ENCODE results near the gene MRPS18B. TPM values are rescaled to one million over a fixed set of nuclear protein-coding genes. Genes with fewer than 3 reads are reported as not detected.

The MRPS18B gene
- total RNA-seq, 4 donors from 2014 or later = 48.1 to 85.7 (median 62.4) TPM

DNA sequence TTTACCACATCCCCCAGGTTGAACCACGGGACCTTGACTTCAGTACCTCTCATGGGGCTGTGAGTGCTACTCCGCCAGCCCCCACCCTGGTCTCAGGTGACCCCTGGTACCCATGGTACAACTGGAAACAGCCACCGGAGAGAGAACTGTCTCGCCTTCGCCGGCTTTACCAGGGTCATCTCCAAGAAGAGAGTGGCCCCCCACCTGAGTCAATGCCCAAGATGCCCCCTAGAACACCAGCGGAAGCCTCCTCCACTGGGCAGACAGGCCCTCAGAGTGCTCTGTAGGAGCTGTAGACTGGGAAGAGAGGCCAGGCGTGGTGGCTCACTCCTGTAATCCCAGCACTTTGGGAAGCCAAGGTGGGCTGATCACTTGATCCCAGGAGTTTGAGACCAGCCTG lies 7.9 kb downstream of the MRPS18B start:
- whole genome bisulfite sequencing = 99% methylated on average over 7 of the region's 8 CpGs
- Histone ChIP-seq H3K27me3 (no peaks in the 10 kb centered on the region), H3K4me1 (peaks cover 19% of the 10 kb centered on the region), H3K27ac (no peak overlapping the region), H3K9me3 (no peaks in the 10 kb centered on the region), H3K4me3 (no peak overlapping the region), H3K36me3 (peaks cover 77% of the 10 kb centered on the region)
- no peak for DNase-seq (ENCODE audit: low spot score in 2 of 2)
- TF ChIP-seq CTCF (IDR thresholded peaks at IDR 0.05) (no peak), POLR2AphosphoS5 (IDR thresholded peaks at IDR 0.05) (no peak), POLR2A (IDR thresholded peaks at IDR 0.05) (no peak), EP300 (IDR thresholded peaks at IDR 0.05) (no peak)

- Histone ChIP-seq H3K36me3 (peaks cover 65% of the 10 kb centered on the region), H3K4me3 (peak within 1 kb of the TSS; percentile 66), H3K27ac (peak within 1 kb of the TSS; percentile 92), H3K27me3 (no peaks in the 10 kb centered on the region), H3K4me1 (peaks cover 19% of the 10 kb centered on the region), H3K9me3 (no peaks in the 10 kb centered on the region)
- TF ChIP-seq POLR2AphosphoS5 (IDR thresholded peaks at IDR 0.05) (peak in 1 of 3 donors; percentile 2), CTCF (IDR thresholded peaks at IDR 0.05) (peak; percentile 24 to 25), POLR2A (IDR thresholded peaks at IDR 0.05) (peak in 1 of 2 donors; percentile 43), EP300 (IDR thresholded peaks at IDR 0.05) (peak; percentile 26)
- peak; percentile 95 to 96 for DNase-seq (ENCODE audit: low spot score in 2 of 2)
- WGBS = 3% methylated on average over 25 of the region's 36 CpGs
These were observed 9.1 kb downstream of the MRPS18B start, which contains the start of gene ATAT1 for GRCh38 chr6:30626484-30627366. Gene ATAT1 (plus strand): TSS chr6:30626874.

- H3K36me3 ChIP-seq = peaks cover 31% of the 10 kb centered on the region
- no peak for DNase-seq (ENCODE audit: low spot score in 2 of 2)
These were observed 18.2 kb downstream of the MRPS18B start for GRCh38 chr6:30635834-30636233.

GRCh38 chr6:30640481-30640880 lies 22.8 kb downstream of the MRPS18B start:
- no peak overlapping the region for H3K4me3 ChIP-seq
- H3K27me3 ChIP-seq = no peaks in the 10 kb centered on the region
- TF ChIP-seq CTCF (IDR thresholded peaks at IDR 0.05) (no peak), EP300 (IDR thresholded peaks at IDR 0.05) (no peak), POLR2AphosphoS5 (IDR thresholded peaks at IDR 0.05) (no peak), POLR2A (IDR thresholded peaks at IDR 0.05) (no peak)
- no peaks in the 10 kb centered on the region for H3K9me3 ChIP-seq
- WGBS = 82% methylated on average over 10 of the region's 10 CpGs
- H3K36me3 ChIP-seq = peaks cover 54% of the 10 kb centered on the region
- no peak for DNase-seq (ENCODE audit: low spot score in 2 of 2)
- no peak overlapping the region for H3K27ac ChIP-seq
- H3K4me1 ChIP-seq = no peaks in the 10 kb centered on the region

More at GRCh38 chr6:30635834-30636233, 18.2 kb downstream of the MRPS18B start:
- H3K27me3 ChIP-seq = no peaks in the 10 kb centered on the region
- no peak for TF ChIP-seq EP300 (IDR thresholded peaks at IDR 0.05)
- no peak for TF ChIP-seq CTCF (IDR thresholded peaks at IDR 0.05)
- no peak for TF ChIP-seq POLR2AphosphoS5 (IDR thresholded peaks at IDR 0.05)
- no peak for TF ChIP-seq POLR2A (IDR thresholded peaks at IDR 0.05)
- H3K27ac ChIP-seq = no peak overlapping the region
- 91% methylated on average over 3 of the region's 3 CpGs for WGBS
- H3K9me3 ChIP-seq = no peaks in the 10 kb centered on the region
- no peak overlapping the region for H3K4me3 ChIP-seq
- no peaks in the 10 kb centered on the region for H3K4me1 ChIP-seq

- Histone ChIP-seq H3K27me3 (no peaks in the 10 kb centered on the region), H3K4me3 (no peak overlapping the region), H3K4me1 (peaks cover 2% of the 10 kb centered on the region), H3K27ac (no peak overlapping the region), H3K9me3 (no peaks in the 10 kb centered on the region), H3K36me3 (peaks cover 54% of the 10 kb centered on the region)
- no peak for TF ChIP-seq EP300 (IDR thresholded peaks at IDR 0.05)
- TF ChIP-seq POLR2A (IDR thresholded peaks at IDR 0.05) = no peak
- no peak for TF ChIP-seq CTCF (IDR thresholded peaks at IDR 0.05)
- no peak for TF ChIP-seq POLR2AphosphoS5 (IDR thresholded peaks at IDR 0.05)
- WGBS = 93% methylated on average over 1 of the region's 1 CpG
- DNase-seq (ENCODE audit: low spot score in 2 of 2) = no peak
These were observed 23.4 kb downstream of the MRPS18B start for GRCh38 chr6:30641048-30641447.

All from suprapubic skin (tissue), 4 donors.